Activated naive CD4-positive, alpha-beta T cell treated with anti-CD3 and anti-CD28 coated beads, Interleukin-2, amount 10 ng/mL, durations not matched to agents 7 days and 5 days (primary cell): ENCODE measurements around the gene SULT1C2.

Experiments used
- CTCF ChIA-PET: fragments of 350-600 bp; sonication (Branson Sonifier 250); formaldehyde crosslinking; loops from one replicate; lab custom pipeline; 2021; ENCODE audit warnings: antibody characterized with exemption; lab: Charles Lee
- DNase-seq: peaks from one replicate; pipeline ENCODE4 v3.0.0-alpha.2; 2020
- H3K27ac Mint-ChIP-seq: one replicate; pipeline ENCODE4 v1.8.0; 2021; ENCODE audit warnings: mild to moderate bottlenecking, moderate library complexity, mixed read lengths
- H3K27me3 Mint-ChIP-seq: one replicate; pipeline ENCODE4 v1.8.0; 2021; ENCODE audit warnings: mild to moderate bottlenecking, mixed read lengths
- H3K36me3 Mint-ChIP-seq: one replicate; pipeline ENCODE4 v1.8.0; 2021; ENCODE audit warnings: mixed read lengths
- H3K4me1 Mint-ChIP-seq: one replicate; pipeline ENCODE4 v1.8.0; 2021; ENCODE audit warnings: mixed read lengths
- H3K4me3 Mint-ChIP-seq: one replicate; pipeline ENCODE4 v1.8.0; 2021; ENCODE audit warnings: mild to moderate bottlenecking, moderate library complexity, mixed read lengths
- H3K9me3 Mint-ChIP-seq: one replicate; pipeline ENCODE4 v1.8.0; 2021; ENCODE audit warnings: mixed read lengths

SULT1C2 gene

GRCh38 chr2:108288534-108289106 lies at the start of gene SULT1C2:
TSS of gene SULT1C2 (plus strand) at chr2:108288895. CDS start at chr2:108293668, 4,773 bp downstream.
- Mint-ChIP-seq H3K4me1 (no peaks in the 10 kb centered on the region), H3K27ac (no peak within 1 kb of the TSS), H3K4me3 (no peak within 1 kb of the TSS), H3K27me3 (no peaks in the 10 kb centered on the region), H3K9me3 (no peaks in the 10 kb centered on the region), H3K36me3 (no peaks in the 10 kb centered on the region)
- CTCF ChIA-PET = no interaction called here
- DNase-seq = no peak

- Mint-ChIP-seq H3K27ac (no peak within 1 kb of the TSS), H3K4me3 (no peak within 1 kb of the TSS), H3K4me1 (no peaks in the 10 kb centered on the region), H3K27me3 (no peaks in the 10 kb centered on the region), H3K36me3 (no peaks in the 10 kb centered on the region), H3K9me3 (peaks cover 7% of the 10 kb centered on the region)
- CTCF ChIA-PET = no interaction called here
- no peak for DNase-seq
Measured at GRCh38 chr2:108239786-108240185, 48.9 kb upstream of the SULT1C2 start, which contains the start of gene SULT1C3. TSS of gene SULT1C3 (plus strand) at chr2:108239968. CDS start at chr2:108247195, 7,227 bp downstream.

- Mint-ChIP-seq H3K4me1 (no peaks in the 10 kb centered on the region), H3K27me3 (no peaks in the 10 kb centered on the region), H3K4me3 (no peak overlapping the region), H3K36me3 (no peaks in the 10 kb centered on the region), H3K9me3 (peaks cover 7% of the 10 kb centered on the region), H3K27ac (no peak overlapping the region)
- DNase-seq = no peak
- CTCF ChIA-PET = interaction anchor here (0.6 kb wide), 1 partner anchor 139 kb away, joined by 3 read pairs; no protein-coding TSS in a partner anchor
Measured at GRCh38 chr2:108240966-108241365, 47.7 kb upstream of the SULT1C2 start.

- no peak for DNase-seq
- Mint-ChIP-seq H3K4me1 (no peaks in the 10 kb centered on the region), H3K9me3 (no peaks in the 10 kb centered on the region), H3K27me3 (no peaks in the 10 kb centered on the region), H3K4me3 (no peak overlapping the region), H3K36me3 (no peaks in the 10 kb centered on the region), H3K27ac (no peak overlapping the region)
- CTCF ChIA-PET = no interaction called here
Measured at GRCh38 chr2:108243566-108243965, 45.1 kb upstream of the SULT1C2 start.

GRCh38 chr2:108244667-108245414 lies 43.9 kb upstream of the SULT1C2 start:
- CTCF ChIA-PET = no interaction called here
- Mint-ChIP-seq H3K27ac (no peak overlapping the region), H3K27me3 (no peaks in the 10 kb centered on the region), H3K4me3 (no peak overlapping the region), H3K4me1 (no peaks in the 10 kb centered on the region), H3K36me3 (no peaks in the 10 kb centered on the region), H3K9me3 (no peaks in the 10 kb centered on the region)
- no peak for DNase-seq

GRCh38 chr2:108253106-108253505 lies 35.6 kb upstream of the SULT1C2 start:
- Mint-ChIP-seq H3K27ac (no peak overlapping the region), H3K27me3 (no peaks in the 10 kb centered on the region), H3K4me3 (no peak overlapping the region), H3K9me3 (no peaks in the 10 kb centered on the region), H3K4me1 (no peaks in the 10 kb centered on the region), H3K36me3 (no peaks in the 10 kb centered on the region)
- CTCF ChIA-PET = no interaction called here
- DNase-seq = no peak

GRCh38 chr2:108257757-108258331 lies 30.9 kb upstream of the SULT1C2 start:
- Mint-ChIP-seq H3K36me3 (no peaks in the 10 kb centered on the region), H3K4me3 (no peak overlapping the region), H3K9me3 (no peaks in the 10 kb centered on the region), H3K4me1 (no peaks in the 10 kb centered on the region), H3K27me3 (no peaks in the 10 kb centered on the region), H3K27ac (no peak overlapping the region)
- DNase-seq = no peak
- CTCF ChIA-PET = no interaction called here

- Mint-ChIP-seq H3K9me3 (no peaks in the 10 kb centered on the region), H3K27me3 (peaks cover 4% of the 10 kb centered on the region), H3K4me1 (no peaks in the 10 kb centered on the region), H3K27ac (no peak overlapping the region), H3K4me3 (no peak overlapping the region), H3K36me3 (no peaks in the 10 kb centered on the region)
- CTCF ChIA-PET = no interaction called here
- no peak for DNase-seq
Measured at GRCh38 chr2:108260773-108261172, 27.9 kb upstream of the SULT1C2 start.

GRCh38 chr2:108262036-108262435 lies 26.7 kb upstream of the SULT1C2 start:
- Mint-ChIP-seq H3K9me3 (no peaks in the 10 kb centered on the region), H3K36me3 (no peaks in the 10 kb centered on the region), H3K4me1 (no peaks in the 10 kb centered on the region), H3K4me3 (no peak overlapping the region), H3K27ac (no peak overlapping the region), H3K27me3 (peaks cover 4% of the 10 kb centered on the region)
- no peak for DNase-seq
- CTCF ChIA-PET = no interaction called here

- peaks cover 4% of the 10 kb centered on the region for H3K27me3 Mint-ChIP-seq
- no peak overlapping the region for H3K27ac Mint-ChIP-seq
Measured at GRCh38 chr2:108263401-108263800, 25.3 kb upstream of the SULT1C2 start.

GRCh38 chr2:108266218-108266617 lies 22.5 kb upstream of the SULT1C2 start:
- H3K27me3 Mint-ChIP-seq = peaks cover 6% of the 10 kb centered on the region
- CTCF ChIA-PET = no interaction called here
- H3K4me1 Mint-ChIP-seq = no peaks in the 10 kb centered on the region
- H3K9me3 Mint-ChIP-seq = no peaks in the 10 kb centered on the region
- no peak overlapping the region for H3K4me3 Mint-ChIP-seq
- no peak for DNase-seq
- H3K36me3 Mint-ChIP-seq = no peaks in the 10 kb centered on the region
- H3K27ac Mint-ChIP-seq = no peak overlapping the region

More at GRCh38 chr2:108263401-108263800, 25.3 kb upstream of the SULT1C2 start:
- Mint-ChIP-seq H3K36me3 (no peaks in the 10 kb centered on the region), H3K9me3 (no peaks in the 10 kb centered on the region), H3K4me3 (no peak overlapping the region), H3K4me1 (no peaks in the 10 kb centered on the region)
- no peak for DNase-seq
- CTCF ChIA-PET = no interaction called here

GRCh38 chr2:108267101-108267500 lies 21.6 kb upstream of the SULT1C2 start:
- no peak overlapping the region for H3K4me3 Mint-ChIP-seq
- DNase-seq = no peak
- H3K9me3 Mint-ChIP-seq = no peaks in the 10 kb centered on the region
- H3K27ac Mint-ChIP-seq = no peak overlapping the region
- H3K4me1 Mint-ChIP-seq = no peaks in the 10 kb centered on the region
- no peaks in the 10 kb centered on the region for H3K36me3 Mint-ChIP-seq
- CTCF ChIA-PET = no interaction called here
- peaks cover 8% of the 10 kb centered on the region for H3K27me3 Mint-ChIP-seq

- CTCF ChIA-PET = no interaction called here
- no peak for DNase-seq
- Mint-ChIP-seq H3K4me1 (no peaks in the 10 kb centered on the region), H3K9me3 (no peaks in the 10 kb centered on the region), H3K27ac (no peak overlapping the region), H3K27me3 (peaks cover 8% of the 10 kb centered on the region), H3K36me3 (no peaks in the 10 kb centered on the region), H3K4me3 (no peak overlapping the region)
Measured at GRCh38 chr2:108268001-108268400, 20.7 kb upstream of the SULT1C2 start.

GRCh38 chr2:108270346-108270745 lies 18.3 kb upstream of the SULT1C2 start:
- CTCF ChIA-PET = no interaction called here
- H3K27me3 Mint-ChIP-seq = peaks cover 4% of the 10 kb centered on the region
- no peaks in the 10 kb centered on the region for H3K9me3 Mint-ChIP-seq
- no peaks in the 10 kb centered on the region for H3K4me1 Mint-ChIP-seq
- H3K36me3 Mint-ChIP-seq = no peaks in the 10 kb centered on the region
- H3K4me3 Mint-ChIP-seq = no peak overlapping the region
- DNase-seq = no peak
- H3K27ac Mint-ChIP-seq = no peak overlapping the region
